Neural crest cell (in vitro differentiated cells): ENCODE measurements around the gene ADAMTSL5. TPM values are rescaled to one million over a fixed set of nuclear protein-coding genes. Genes with fewer than 3 reads are reported as not detected.
A peak's percentile ranks its signal among the peaks of the same experiment; 100 is the strongest.

ENCODE experiments used
- DNase-seq: peaks from one replicate; pipeline ENCODE4 v3.0.0; 2021; ENCODE audit warnings: low read depth, mixed read lengths, low spot score
- H3K27ac Mint-ChIP-seq: one replicate; pipeline ENCODE4 v1.8.0; 2021; ENCODE audit warnings: mild to moderate bottlenecking, mixed read lengths; ENCODE audit not compliant: unreplicated experiment
- H3K27me3 Mint-ChIP-seq: 2 replicates; pipeline ENCODE4 v1.8.0; 2021; ENCODE audit warnings: low read depth, mild to moderate bottlenecking, mixed read lengths
- H3K36me3 Mint-ChIP-seq: 2 replicates; pipeline ENCODE4 v1.8.0; 2021; ENCODE audit warnings: low read depth, mild to moderate bottlenecking, mixed read lengths
- H3K4me1 Mint-ChIP-seq: 2 replicates; pipeline ENCODE4 v1.8.0; 2021; ENCODE audit warnings: mixed read lengths
- H3K4me3 Mint-ChIP-seq: one replicate; pipeline ENCODE4 v1.8.0; 2021; ENCODE audit warnings: mild to moderate bottlenecking, mixed read lengths
- H3K9me3 Mint-ChIP-seq: 2 replicates; pipeline ENCODE4 v1.8.0; 2021; ENCODE audit warnings: mixed read lengths
- long read RNA-seq: library from polyadenylated mRNA; unstranded; transcript quantifications from one replicate; pipeline ENCODE4 v2.0.0, GENCODE V29; 2020
- total RNA-seq: library from RNA; stranded (reverse); gene quantifications from 2 replicates; pipeline ENCODE4 v1.2.1, GENCODE V29; 2021
- TF ChIP-seq, protein P1 (sequence below): fragments of 200-600 bp; sonication (generic); conservative IDR thresholded peaks from 2 replicates; pipeline ENCODE4 v1.5.0; 2021; ENCODE audit warnings: antibody characterized with exemption, mild to moderate bottlenecking

Gene ADAMTSL5, protein sequence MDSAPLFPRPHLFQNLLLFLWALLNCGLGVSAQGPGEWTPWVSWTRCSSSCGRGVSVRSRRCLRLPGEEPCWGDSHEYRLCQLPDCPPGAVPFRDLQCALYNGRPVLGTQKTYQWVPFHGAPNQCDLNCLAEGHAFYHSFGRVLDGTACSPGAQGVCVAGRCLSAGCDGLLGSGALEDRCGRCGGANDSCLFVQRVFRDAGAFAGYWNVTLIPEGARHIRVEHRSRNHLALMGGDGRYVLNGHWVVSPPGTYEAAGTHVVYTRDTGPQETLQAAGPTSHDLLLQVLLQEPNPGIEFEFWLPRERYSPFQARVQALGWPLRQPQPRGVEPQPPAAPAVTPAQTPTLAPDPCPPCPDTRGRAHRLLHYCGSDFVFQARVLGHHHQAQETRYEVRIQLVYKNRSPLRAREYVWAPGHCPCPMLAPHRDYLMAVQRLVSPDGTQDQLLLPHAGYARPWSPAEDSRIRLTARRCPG
- total RNA-seq = not detected in 2 replicates
- long read RNA-seq = 0 reads

DNA sequence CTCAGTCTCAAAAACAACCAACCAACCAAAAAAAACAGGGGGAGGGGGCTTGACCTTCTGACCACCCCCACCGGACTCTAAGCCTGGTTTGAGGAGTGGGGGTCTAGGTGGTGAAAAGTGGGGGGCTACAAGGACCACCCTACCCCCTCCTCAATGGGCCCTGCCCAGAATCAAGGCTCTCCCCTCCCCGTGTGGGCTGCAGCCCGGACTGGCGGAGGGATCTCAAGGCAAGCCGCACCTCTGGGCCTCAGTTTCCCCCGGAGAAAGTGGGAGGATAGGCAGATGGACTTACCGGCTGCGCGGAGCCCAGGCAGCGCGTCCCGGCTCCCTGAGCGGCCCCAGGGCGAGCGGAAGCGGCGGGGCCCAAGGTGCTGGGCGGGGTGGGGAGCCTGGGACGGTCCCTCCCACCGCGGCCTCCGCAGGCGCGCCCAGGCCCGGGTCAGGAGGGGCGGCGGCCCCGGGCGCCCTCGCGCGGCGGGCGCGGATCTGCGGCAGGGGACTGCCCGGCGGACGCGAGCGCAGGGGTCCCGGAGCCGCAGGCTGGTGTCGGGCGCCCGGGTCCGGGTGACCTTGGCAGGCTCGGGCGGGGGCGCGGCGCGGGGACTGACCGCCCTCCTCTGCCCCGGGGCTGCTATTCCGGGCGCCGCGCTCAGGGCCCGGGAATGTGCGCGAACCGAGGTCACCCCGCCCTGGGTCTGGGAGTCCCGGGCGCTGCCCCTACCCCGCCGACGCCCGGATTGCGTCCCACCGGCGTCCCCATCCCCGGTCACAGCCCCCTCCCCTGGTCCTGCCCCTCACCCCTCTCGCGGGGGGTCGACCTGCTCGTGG is at the start of gene ADAMTSL5:
ADAMTSL5 (minus strand) TSS at position 349 of the 828 bp plus-strand sequence. CDS start 2,076 bp downstream, outside the sequence.
- DNase-seq = no peak
- no peak within 1 kb of the TSS for H3K27ac Mint-ChIP-seq
- TF ChIP-seq, protein P1, sequence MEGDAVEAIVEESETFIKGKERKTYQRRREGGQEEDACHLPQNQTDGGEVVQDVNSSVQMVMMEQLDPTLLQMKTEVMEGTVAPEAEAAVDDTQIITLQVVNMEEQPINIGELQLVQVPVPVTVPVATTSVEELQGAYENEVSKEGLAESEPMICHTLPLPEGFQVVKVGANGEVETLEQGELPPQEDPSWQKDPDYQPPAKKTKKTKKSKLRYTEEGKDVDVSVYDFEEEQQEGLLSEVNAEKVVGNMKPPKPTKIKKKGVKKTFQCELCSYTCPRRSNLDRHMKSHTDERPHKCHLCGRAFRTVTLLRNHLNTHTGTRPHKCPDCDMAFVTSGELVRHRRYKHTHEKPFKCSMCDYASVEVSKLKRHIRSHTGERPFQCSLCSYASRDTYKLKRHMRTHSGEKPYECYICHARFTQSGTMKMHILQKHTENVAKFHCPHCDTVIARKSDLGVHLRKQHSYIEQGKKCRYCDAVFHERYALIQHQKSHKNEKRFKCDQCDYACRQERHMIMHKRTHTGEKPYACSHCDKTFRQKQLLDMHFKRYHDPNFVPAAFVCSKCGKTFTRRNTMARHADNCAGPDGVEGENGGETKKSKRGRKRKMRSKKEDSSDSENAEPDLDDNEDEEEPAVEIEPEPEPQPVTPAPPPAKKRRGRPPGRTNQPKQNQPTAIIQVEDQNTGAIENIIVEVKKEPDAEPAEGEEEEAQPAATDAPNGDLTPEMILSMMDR = peak; percentile 16
- H3K9me3 Mint-ChIP-seq = no peaks in the 10 kb centered on the region
- H3K4me1 Mint-ChIP-seq = peaks cover 5% of the 10 kb centered on the region
- H3K27me3 Mint-ChIP-seq = peaks cover 69% of the 10 kb centered on the region
- H3K4me3 Mint-ChIP-seq = peak within 1 kb of the TSS; percentile 6
- H3K36me3 Mint-ChIP-seq = no peaks in the 10 kb centered on the region

DNA sequence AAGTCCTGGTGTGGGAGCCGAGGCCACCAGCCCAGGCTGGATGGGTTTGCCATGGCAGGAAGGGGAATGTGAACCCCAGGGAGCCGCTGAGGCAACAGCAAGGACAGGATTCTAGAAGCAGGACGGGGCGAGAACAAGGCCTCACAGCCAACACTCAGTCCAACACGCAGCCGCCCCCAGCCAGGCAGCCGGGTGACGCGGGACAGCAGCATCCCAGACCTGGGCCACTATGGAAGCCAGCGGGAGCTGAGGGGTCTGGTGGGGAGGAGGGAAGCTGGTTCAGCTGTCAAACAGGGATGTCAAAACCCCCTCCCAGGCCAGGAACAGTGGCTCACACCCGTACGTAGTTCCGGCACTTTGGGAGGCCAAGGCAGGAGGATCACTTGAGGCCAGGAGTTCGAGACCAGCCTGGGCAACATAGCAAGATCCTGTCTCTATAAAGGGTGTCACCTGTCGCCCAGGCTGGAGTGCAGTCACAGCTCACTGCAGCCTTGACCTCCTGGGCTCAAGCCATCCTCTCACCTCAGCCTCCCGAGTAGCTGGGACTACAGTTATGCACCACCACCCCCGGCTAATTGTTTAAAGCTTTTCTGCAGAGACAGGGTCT is 48.5 kb upstream of the ADAMTSL5 start:
- no peak for DNase-seq
- peak overlapping the region; percentile 15 for H3K4me3 Mint-ChIP-seq
- TF ChIP-seq, protein P1 = no peak
- H3K36me3 Mint-ChIP-seq = peaks cover 6% of the 10 kb centered on the region
- H3K27me3 Mint-ChIP-seq = peaks cover 3% of the 10 kb centered on the region
- no peak overlapping the region for H3K27ac Mint-ChIP-seq
- no peaks in the 10 kb centered on the region for H3K9me3 Mint-ChIP-seq
- peaks cover 6% of the 10 kb centered on the region for H3K4me1 Mint-ChIP-seq

- Mint-ChIP-seq H3K4me3 (peak overlapping the region; percentile 19), H3K27ac (no peak overlapping the region), H3K36me3 (peaks cover 6% of the 10 kb centered on the region), H3K9me3 (no peaks in the 10 kb centered on the region), H3K27me3 (peaks cover 3% of the 10 kb centered on the region), H3K4me1 (peaks cover 6% of the 10 kb centered on the region)
- no peak for DNase-seq
- TF ChIP-seq, protein P1 = no peak
These were observed 47.6 kb upstream of the ADAMTSL5 start for GRCh38 chr19:1560286-1560882.

GRCh38 chr19:1558552-1558951 is 45.7 kb upstream of the ADAMTSL5 start:
- H3K36me3 Mint-ChIP-seq = peaks cover 6% of the 10 kb centered on the region
- no peak for DNase-seq
- H3K4me1 Mint-ChIP-seq = peaks cover 6% of the 10 kb centered on the region
- peak overlapping the region; percentile 57 for H3K27ac Mint-ChIP-seq
- no peaks in the 10 kb centered on the region for H3K9me3 Mint-ChIP-seq
- TF ChIP-seq, protein P1 = no peak
- H3K27me3 Mint-ChIP-seq = no peaks in the 10 kb centered on the region
- H3K4me3 Mint-ChIP-seq = peak overlapping the region; percentile 44
